ENCODE data around the gene TRIP13.

GRCh38 chr5:907366-907910 is 14.8 kb downstream of the TRIP13 start:
- TF ChIP-seq CTCF (IDR thresholded peaks at IDR 0.05) (no peak), POLR2A (IDR thresholded peaks at IDR 0.05) (no peak)

Data from thyroid gland (tissue), 4 donors.